HepG2 (cell line): ENCODE data around the gene CLTCL1. TPM values are rescaled to one million over a fixed set of nuclear protein-coding genes. Genes with fewer than 3 reads are reported as not detected.

Source experiments
- DRAP1 ChIP-seq: IDR thresholded peaks from 2 replicates; pipeline ENCODE4 v1.6.1; 2016; ENCODE audit warnings: missing genetic modification reagents, missing compliant biosample characterization
- ETV6 ChIP-seq: sonication (generic); formaldehyde crosslinking; conservative IDR thresholded peaks from 2 replicates; pipeline ENCODE4 v1.4.0; 2020; ENCODE audit warnings: missing genetic modification reagents
- HMGXB3 ChIP-seq: sonication (generic); formaldehyde crosslinking; IDR thresholded peaks from 2 replicates; pipeline ENCODE4 v1.4.0; 2020; ENCODE audit warnings: missing genetic modification reagents, borderline replicate concordance
- KDM4B ChIP-seq: sonication (generic); formaldehyde crosslinking; IDR thresholded peaks from 2 replicates; pipeline ENCODE4 v1.4.0; 2020; ENCODE audit warnings: missing genetic modification reagents
- MXD1 ChIP-seq: sonication (generic); formaldehyde crosslinking; IDR thresholded peaks from 2 replicates; pipeline ENCODE4 v1.4.0; 2020; ENCODE audit warnings: mild to moderate bottlenecking, missing genetic modification reagents
- NONO ChIP-seq, 2 experiments: fragments of 450-650 bp in 1 of 2; sonication (generic) in 1 of 2; formaldehyde crosslinking in 1 of 2; IDR thresholded peaks in 1 of 2; conservative IDR thresholded peaks in 1 of 2; 2 replicates each; pipeline versions ENCODE4 v1.6.1 to v1.8.0; 2017 to 2022; ENCODE audit warnings: mild to moderate bottlenecking in 1 of 2, missing genetic modification reagents in 1 of 2, moderate library complexity in 1 of 2
- POGZ ChIP-seq: sonication (generic); formaldehyde crosslinking; IDR thresholded peaks from 2 replicates; pipeline ENCODE4 v1.4.0; 2020; ENCODE audit warnings: mild to moderate bottlenecking, missing genetic modification reagents
- PPARG ChIP-seq: conservative IDR thresholded peaks from 2 replicates; pipeline ENCODE4 v1.6.1; 2016; ENCODE audit warnings: missing biosample characterization, missing genetic modification reagents
- SOX6 ChIP-seq, 2 experiments: fragments of 450-650 bp in 1 of 2; sonication (generic) in 1 of 2; formaldehyde crosslinking in 1 of 2; IDR thresholded peaks; 2 replicates each; pipeline versions ENCODE4 v1.4.0 to v1.6.1; 2017 to 2020; ENCODE audit warnings: antibody characterized with exemption in 1 of 2, mild to moderate bottlenecking in 1 of 2, missing genetic modification reagents in 1 of 2
- SRF ChIP-seq: IDR thresholded peaks from 2 replicates; pipeline ENCODE4 v1.6.1; 2011; ENCODE audit warnings: mild to moderate bottlenecking, low read depth, low read length, moderate library complexity
- ZBTB33 ChIP-seq: sonication (generic); formaldehyde crosslinking; IDR thresholded peaks from 2 replicates; pipeline ENCODE4 v1.4.0; 2020; ENCODE audit warnings: missing genetic modification reagents
- ZBTB39 ChIP-seq: sonication (generic); formaldehyde crosslinking; IDR thresholded peaks from 2 replicates; pipeline ENCODE4 v1.5.0; 2020; ENCODE audit warnings: missing genetic modification reagents
- ZFP36 ChIP-seq: fragments of 150-350 bp; IDR thresholded peaks from 2 replicates; pipeline ENCODE4 v1.6.1; 2018; ENCODE audit warnings: borderline replicate concordance, low read length, low read depth; ENCODE audit not compliant: partially characterized antibody
- ZNF335 ChIP-seq: sonication (generic); formaldehyde crosslinking; IDR thresholded peaks from 2 replicates; pipeline ENCODE4 v1.4.0; 2020; ENCODE audit warnings: missing genetic modification reagents
- ZNF343 ChIP-seq: sonication (generic); formaldehyde crosslinking; IDR thresholded peaks from 2 replicates; pipeline ENCODE4 v1.4.0; 2020; ENCODE audit warnings: mild to moderate bottlenecking, missing genetic modification reagents
- ZNF512 ChIP-seq: sonication (generic); formaldehyde crosslinking; IDR thresholded peaks from 2 replicates; pipeline ENCODE4 v1.4.0; 2020; ENCODE audit warnings: mild to moderate bottlenecking, missing genetic modification reagents
- polyA plus RNA-seq, 8 experiments: library from polyadenylated mRNA; depleted of rRNA in 3 of 8; stranded (reverse) in 7 of 8; unstranded in 1 of 8; fragments of >200 nt; fragmentation: Illumina TruSeq in 4 of 8; extraction: Trizol in 4 of 8; gene quantifications; 2 replicates each; pipeline versions ENCODE4 v1.2.1 to v1.2.3, GENCODE V29; 2011 to 2016; ENCODE audit warnings: low read depth in 4 of 8, missing spikeins in 1 of 8, mixed read lengths in 1 of 8; ENCODE audit not compliant: insufficient read depth in 1 of 8
- total RNA-seq, 5 experiments: library from RNA; depleted of rRNA; stranded (reverse); fragments of >200 nt; fragmentation: Illumina TruSeq; extraction: Trizol; gene quantifications; 2 replicates each; pipeline ENCODE4 v1.2.3, GENCODE V29; 2016; ENCODE audit warnings: low read depth in 1 of 5

Gene CLTCL1
- total and polyA plus RNA-seq, 2 of the 13 experiments (the other 11 are each of a cell fraction or from before 2014, with no cell fraction given) = 8.1 to 10.9 TPM

GRCh38 chr22:19291580-19292457, at the start of gene CLTCL1 (continued):
- TF ChIP-seq ZNF512 (CRISPR knock-in tag) (no peak), ZFP36 (no peak), PPARG (peak; percentile 31; the same call in 1 of the 2 replicates), NONO (IDR thresholded peaks at IDR 0.05) (no peak), NONO (CRISPR knock-in tag; conservative IDR thresholded peaks at IDR 0.05) (peak; percentile 59; the same call in 1 of the 2 replicates), DRAP1 (CRISPR knock-in tag) (no peak), SOX6 (IDR thresholded peaks at IDR 0.05) (no peak), SOX6 (CRISPR knock-in tag; IDR thresholded peaks at IDR 0.05) (peak; percentile 41), POGZ (CRISPR knock-in tag) (peak; percentile 28; the same call in 1 of the 2 replicates), ZBTB33 (CRISPR knock-in tag) (no peak), MXD1 (CRISPR knock-in tag) (peak; percentile 58; the same call in 1 of the 2 replicates), ETV6 (CRISPR knock-in tag) (peak; percentile 13; the same call in 1 of the 2 replicates), SRF (no peak), ZNF343 (no peak), ZNF335 (peak; percentile 16; the same call in 1 of the 2 replicates), ZBTB39 (CRISPR knock-in tag) (no peak), HMGXB3 (0 out of 2 replicates have a peak, but pooled peaks have one; percentile 61), KDM4B (CRISPR knock-in tag) (peak; percentile 35; the same call in 1 of the 2 replicates)
